HepG2 (cell line): ENCODE results near the gene SGF29. TPM values are rescaled to one million over a fixed set of nuclear protein-coding genes. Genes with fewer than 3 reads are reported as not detected.

Experiments
- ARNTL ChIP-seq: sonication (generic); formaldehyde crosslinking; IDR thresholded peaks from 2 replicates; pipeline ENCODE4 v1.4.0; 2020; ENCODE audit warnings: mild to moderate bottlenecking, missing genetic modification reagents
- CHD2 ChIP-seq: IDR thresholded peaks from 2 replicates; pipeline ENCODE4 v1.6.1; 2011; ENCODE audit warnings: low read depth, low read length, improper control_type of control experiment
- NR2F6 ChIP-seq, 2 experiments: IDR thresholded peaks; 2 replicates each; pipeline ENCODE4 v1.6.1; 2016; ENCODE audit warnings: antibody characterized with exemption in 1 of 2, mild to moderate bottlenecking in 1 of 2
- SALL1 ChIP-seq: sonication (generic); formaldehyde crosslinking; IDR thresholded peaks from 2 replicates; pipeline ENCODE4 v1.8.0; 2022; ENCODE audit warnings: mild to moderate bottlenecking, missing genetic modification reagents
- XRCC5 ChIP-seq: fragments of 200-400 bp; formaldehyde crosslinking; optimal IDR thresholded peaks from 2 replicates; pipeline ENCODE3; 2017; ENCODE audit warnings: mild to moderate bottlenecking, low read length
- ZBTB21 ChIP-seq: sonication (generic); formaldehyde crosslinking; IDR thresholded peaks from 2 replicates; pipeline ENCODE4 v1.4.0; 2020; ENCODE audit warnings: missing genetic modification reagents
- ZNF232 ChIP-seq: sonication (generic); formaldehyde crosslinking; IDR thresholded peaks from 2 replicates; pipeline ENCODE4 v1.4.0; 2020; ENCODE audit warnings: missing genetic modification reagents, borderline replicate concordance
- ZNF572 ChIP-seq: sonication (generic); formaldehyde crosslinking; IDR thresholded peaks from 2 replicates; pipeline ENCODE4 v1.5.1; 2020; ENCODE audit warnings: mild to moderate bottlenecking, missing genetic modification reagents
- polyA plus RNA-seq, 8 experiments: library from polyadenylated mRNA; depleted of rRNA in 3 of 8; stranded (reverse) in 7 of 8; unstranded in 1 of 8; fragments of >200 nt; fragmentation: Illumina TruSeq in 4 of 8; extraction: Trizol in 4 of 8; gene quantifications; 2 replicates each; pipeline versions ENCODE4 v1.2.1 to v1.2.3, GENCODE V29; 2011 to 2016; ENCODE audit warnings: low read depth in 4 of 8, missing spikeins in 1 of 8, mixed read lengths in 1 of 8; ENCODE audit not compliant: insufficient read depth in 1 of 8
- total RNA-seq, 5 experiments: library from RNA; depleted of rRNA; stranded (reverse); fragments of >200 nt; fragmentation: Illumina TruSeq; extraction: Trizol; gene quantifications; 2 replicates each; pipeline ENCODE4 v1.2.3, GENCODE V29; 2016; ENCODE audit warnings: low read depth in 1 of 5
- TF ChIP-seq, protein P1 (sequence below): sonication (generic); formaldehyde crosslinking; IDR thresholded peaks from 2 replicates; pipeline ENCODE4 v1.8.1; 2023; ENCODE audit warnings: mild to moderate bottlenecking, missing genetic modification reagents
- TF ChIP-seq, protein P2 (sequence below): IDR thresholded peaks from 2 replicates; pipeline ENCODE4 v1.6.1; 2016; ENCODE audit warnings: low read depth, missing genetic modification reagents, missing compliant biosample characterization
- TF ChIP-seq, protein P3 (sequence below): sonication (generic); formaldehyde crosslinking; IDR thresholded peaks from 2 replicates; pipeline ENCODE4 v1.4.0; 2020; ENCODE audit warnings: low read depth, mild to moderate bottlenecking, missing genetic modification reagents
- TF ChIP-seq, protein P4 (sequence below): sonication (generic); formaldehyde crosslinking; IDR thresholded peaks from 2 replicates; pipeline ENCODE4 v1.4.0; 2020; ENCODE audit warnings: missing genetic modification reagents
- TF ChIP-seq, protein P5 (sequence below): sonication (generic); formaldehyde crosslinking; IDR thresholded peaks from 2 replicates; pipeline ENCODE4 v1.5.0; 2020; ENCODE audit warnings: mild to moderate bottlenecking, missing genetic modification reagents
- TF ChIP-seq, protein P6 (sequence below): sonication (generic); IDR thresholded peaks from 2 replicates; pipeline ENCODE4 v1.6.1; 2016; ENCODE audit warnings: low read depth, borderline replicate concordance

Gene SGF29
- total and polyA plus RNA-seq, 2 of the 13 experiments (the other 11 are each of a cell fraction or from before 2014, with no cell fraction given) = 5.0 to 29.4 TPM

DNA sequence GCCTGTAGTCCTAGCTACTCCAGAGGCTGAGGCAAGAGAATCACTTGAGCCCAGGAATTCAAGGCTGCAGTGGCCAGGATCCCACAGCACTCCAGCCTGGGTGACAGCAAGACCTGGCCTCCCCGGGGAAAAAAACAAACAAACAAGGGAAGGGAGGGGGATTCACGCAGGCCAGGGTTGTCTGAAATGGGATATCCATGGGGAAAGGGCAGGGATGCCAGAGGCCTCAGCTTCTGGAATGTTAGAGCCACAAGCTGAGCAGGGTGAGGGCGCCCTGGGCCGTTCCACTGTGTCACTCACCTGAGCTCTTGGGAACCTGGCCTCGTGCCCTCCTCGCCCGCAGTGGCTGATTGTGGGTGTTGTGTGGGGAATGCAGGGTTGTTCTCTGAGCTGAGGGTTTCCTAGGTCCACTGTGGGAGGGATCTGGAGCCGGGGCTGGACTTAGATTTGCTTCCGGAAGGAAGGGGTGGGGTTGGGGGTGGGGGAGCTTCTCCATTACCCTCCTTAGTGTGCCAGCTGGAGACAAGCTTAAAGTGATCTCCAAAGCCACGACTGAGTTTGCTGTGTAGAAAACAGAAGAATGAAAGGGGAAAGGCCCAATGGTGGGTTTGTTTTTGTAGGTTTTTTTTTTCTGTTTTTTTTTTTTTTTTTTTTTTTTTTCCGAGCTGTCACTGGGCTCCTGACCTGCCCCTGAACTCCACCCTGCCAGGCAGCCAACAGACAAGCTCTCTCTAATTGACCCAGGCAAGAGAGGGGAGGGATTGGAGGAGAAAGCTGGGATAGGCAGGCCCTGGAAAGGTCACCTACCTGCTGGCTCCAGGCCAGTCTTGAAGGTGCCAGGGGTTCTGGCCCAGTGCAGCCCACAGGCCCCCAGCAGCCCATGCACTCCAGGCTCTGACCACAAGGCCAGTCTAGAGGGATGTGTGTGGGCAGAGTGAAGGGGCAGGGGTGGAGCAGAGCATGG lies 56.2 kb downstream of the SGF29 start, which contains the start of gene SULT1A1 (continued):
- TF ChIP-seq, protein P1, sequence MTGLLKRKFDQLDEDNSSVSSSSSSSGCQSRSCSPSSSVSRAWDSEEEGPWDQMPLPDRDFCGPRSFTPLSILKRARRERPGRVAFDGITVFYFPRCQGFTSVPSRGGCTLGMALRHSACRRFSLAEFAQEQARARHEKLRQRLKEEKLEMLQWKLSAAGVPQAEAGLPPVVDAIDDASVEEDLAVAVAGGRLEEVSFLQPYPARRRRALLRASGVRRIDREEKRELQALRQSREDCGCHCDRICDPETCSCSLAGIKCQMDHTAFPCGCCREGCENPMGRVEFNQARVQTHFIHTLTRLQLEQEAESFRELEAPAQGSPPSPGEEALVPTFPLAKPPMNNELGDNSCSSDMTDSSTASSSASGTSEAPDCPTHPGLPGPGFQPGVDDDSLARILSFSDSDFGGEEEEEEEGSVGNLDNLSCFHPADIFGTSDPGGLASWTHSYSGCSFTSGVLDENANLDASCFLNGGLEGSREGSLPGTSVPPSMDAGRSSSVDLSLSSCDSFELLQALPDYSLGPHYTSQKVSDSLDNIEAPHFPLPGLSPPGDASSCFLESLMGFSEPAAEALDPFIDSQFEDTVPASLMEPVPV (CRISPR knock-in tag) = no peak
- no peak for TF ChIP-seq XRCC5
- TF ChIP-seq ARNTL = peak; percentile 14; the same call in 1 of the 2 replicates
- peak; percentile 71 for TF ChIP-seq SALL1 (CRISPR knock-in tag)
- 0 out of 2 replicates have a peak, but pooled peaks have one; percentile 76 for TF ChIP-seq ZNF572 (CRISPR knock-in tag)
- TF ChIP-seq, protein P2, sequence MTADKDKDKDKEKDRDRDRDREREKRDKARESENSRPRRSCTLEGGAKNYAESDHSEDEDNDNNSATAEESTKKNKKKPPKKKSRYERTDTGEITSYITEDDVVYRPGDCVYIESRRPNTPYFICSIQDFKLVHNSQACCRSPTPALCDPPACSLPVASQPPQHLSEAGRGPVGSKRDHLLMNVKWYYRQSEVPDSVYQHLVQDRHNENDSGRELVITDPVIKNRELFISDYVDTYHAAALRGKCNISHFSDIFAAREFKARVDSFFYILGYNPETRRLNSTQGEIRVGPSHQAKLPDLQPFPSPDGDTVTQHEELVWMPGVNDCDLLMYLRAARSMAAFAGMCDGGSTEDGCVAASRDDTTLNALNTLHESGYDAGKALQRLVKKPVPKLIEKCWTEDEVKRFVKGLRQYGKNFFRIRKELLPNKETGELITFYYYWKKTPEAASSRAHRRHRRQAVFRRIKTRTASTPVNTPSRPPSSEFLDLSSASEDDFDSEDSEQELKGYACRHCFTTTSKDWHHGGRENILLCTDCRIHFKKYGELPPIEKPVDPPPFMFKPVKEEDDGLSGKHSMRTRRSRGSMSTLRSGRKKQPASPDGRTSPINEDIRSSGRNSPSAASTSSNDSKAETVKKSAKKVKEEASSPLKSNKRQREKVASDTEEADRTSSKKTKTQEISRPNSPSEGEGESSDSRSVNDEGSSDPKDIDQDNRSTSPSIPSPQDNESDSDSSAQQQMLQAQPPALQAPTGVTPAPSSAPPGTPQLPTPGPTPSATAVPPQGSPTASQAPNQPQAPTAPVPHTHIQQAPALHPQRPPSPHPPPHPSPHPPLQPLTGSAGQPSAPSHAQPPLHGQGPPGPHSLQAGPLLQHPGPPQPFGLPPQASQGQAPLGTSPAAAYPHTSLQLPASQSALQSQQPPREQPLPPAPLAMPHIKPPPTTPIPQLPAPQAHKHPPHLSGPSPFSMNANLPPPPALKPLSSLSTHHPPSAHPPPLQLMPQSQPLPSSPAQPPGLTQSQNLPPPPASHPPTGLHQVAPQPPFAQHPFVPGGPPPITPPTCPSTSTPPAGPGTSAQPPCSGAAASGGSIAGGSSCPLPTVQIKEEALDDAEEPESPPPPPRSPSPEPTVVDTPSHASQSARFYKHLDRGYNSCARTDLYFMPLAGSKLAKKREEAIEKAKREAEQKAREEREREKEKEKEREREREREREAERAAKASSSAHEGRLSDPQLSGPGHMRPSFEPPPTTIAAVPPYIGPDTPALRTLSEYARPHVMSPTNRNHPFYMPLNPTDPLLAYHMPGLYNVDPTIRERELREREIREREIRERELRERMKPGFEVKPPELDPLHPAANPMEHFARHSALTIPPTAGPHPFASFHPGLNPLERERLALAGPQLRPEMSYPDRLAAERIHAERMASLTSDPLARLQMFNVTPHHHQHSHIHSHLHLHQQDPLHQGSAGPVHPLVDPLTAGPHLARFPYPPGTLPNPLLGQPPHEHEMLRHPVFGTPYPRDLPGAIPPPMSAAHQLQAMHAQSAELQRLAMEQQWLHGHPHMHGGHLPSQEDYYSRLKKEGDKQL (CRISPR knock-in tag) = 0 out of 2 replicates have a peak, but pooled peaks have one; percentile 56
- TF ChIP-seq, protein P3, sequence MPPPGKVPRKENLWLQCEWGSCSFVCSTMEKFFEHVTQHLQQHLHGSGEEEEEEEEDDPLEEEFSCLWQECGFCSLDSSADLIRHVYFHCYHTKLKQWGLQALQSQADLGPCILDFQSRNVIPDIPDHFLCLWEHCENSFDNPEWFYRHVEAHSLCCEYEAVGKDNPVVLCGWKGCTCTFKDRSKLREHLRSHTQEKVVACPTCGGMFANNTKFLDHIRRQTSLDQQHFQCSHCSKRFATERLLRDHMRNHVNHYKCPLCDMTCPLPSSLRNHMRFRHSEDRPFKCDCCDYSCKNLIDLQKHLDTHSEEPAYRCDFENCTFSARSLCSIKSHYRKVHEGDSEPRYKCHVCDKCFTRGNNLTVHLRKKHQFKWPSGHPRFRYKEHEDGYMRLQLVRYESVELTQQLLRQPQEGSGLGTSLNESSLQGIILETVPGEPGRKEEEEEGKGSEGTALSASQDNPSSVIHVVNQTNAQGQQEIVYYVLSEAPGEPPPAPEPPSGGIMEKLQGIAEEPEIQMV (CRISPR knock-in tag) = 0 out of 2 replicates have a peak, but pooled peaks have one; percentile 81
- TF ChIP-seq, protein P4, sequence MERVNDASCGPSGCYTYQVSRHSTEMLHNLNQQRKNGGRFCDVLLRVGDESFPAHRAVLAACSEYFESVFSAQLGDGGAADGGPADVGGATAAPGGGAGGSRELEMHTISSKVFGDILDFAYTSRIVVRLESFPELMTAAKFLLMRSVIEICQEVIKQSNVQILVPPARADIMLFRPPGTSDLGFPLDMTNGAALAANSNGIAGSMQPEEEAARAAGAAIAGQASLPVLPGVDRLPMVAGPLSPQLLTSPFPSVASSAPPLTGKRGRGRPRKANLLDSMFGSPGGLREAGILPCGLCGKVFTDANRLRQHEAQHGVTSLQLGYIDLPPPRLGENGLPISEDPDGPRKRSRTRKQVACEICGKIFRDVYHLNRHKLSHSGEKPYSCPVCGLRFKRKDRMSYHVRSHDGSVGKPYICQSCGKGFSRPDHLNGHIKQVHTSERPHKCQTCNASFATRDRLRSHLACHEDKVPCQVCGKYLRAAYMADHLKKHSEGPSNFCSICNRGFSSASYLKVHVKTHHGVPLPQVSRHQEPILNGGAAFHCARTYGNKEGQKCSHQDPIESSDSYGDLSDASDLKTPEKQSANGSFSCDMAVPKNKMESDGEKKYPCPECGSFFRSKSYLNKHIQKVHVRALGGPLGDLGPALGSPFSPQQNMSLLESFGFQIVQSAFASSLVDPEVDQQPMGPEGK (CRISPR knock-in tag) = peak; percentile 57
- TF ChIP-seq, protein P5, sequence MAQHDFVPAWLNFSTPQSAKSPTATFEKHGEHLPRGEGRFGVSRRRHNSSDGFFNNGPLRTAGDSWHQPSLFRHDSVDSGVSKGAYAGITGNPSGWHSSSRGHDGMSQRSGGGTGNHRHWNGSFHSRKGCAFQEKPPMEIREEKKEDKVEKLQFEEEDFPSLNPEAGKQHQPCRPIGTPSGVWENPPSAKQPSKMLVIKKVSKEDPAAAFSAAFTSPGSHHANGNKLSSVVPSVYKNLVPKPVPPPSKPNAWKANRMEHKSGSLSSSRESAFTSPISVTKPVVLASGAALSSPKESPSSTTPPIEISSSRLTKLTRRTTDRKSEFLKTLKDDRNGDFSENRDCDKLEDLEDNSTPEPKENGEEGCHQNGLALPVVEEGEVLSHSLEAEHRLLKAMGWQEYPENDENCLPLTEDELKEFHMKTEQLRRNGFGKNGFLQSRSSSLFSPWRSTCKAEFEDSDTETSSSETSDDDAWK (CRISPR knock-in tag) = no peak
- no peak for TF ChIP-seq CHD2
- TF ChIP-seq ZNF232 (CRISPR knock-in tag) = no peak; the same call in 1 of the 2 replicates
- peak; percentile 62 for TF ChIP-seq NR2F6 (IDR thresholded peaks at IDR 0.05)
- peak; percentile 73 for TF ChIP-seq NR2F6 (CRISPR knock-in tag; IDR thresholded peaks at IDR 0.05)
- TF ChIP-seq, protein P6, sequence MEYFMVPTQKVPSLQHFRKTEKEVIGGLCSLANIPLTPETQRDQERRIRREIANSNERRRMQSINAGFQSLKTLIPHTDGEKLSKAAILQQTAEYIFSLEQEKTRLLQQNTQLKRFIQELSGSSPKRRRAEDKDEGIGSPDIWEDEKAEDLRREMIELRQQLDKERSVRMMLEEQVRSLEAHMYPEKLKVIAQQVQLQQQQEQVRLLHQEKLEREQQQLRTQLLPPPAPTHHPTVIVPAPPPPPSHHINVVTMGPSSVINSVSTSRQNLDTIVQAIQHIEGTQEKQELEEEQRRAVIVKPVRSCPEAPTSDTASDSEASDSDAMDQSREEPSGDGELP = peak; percentile 62; the same call in 1 of the 2 replicates
- no peak for TF ChIP-seq ZBTB21 (CRISPR knock-in tag)
